Transverse colon (tissue), 4 donors: Measurements from ENCODE around the gene FAM110A. TPM values are rescaled to one million over a fixed set of nuclear protein-coding genes. Genes with fewer than 3 reads are reported as not detected.

Experiments
- DNase-seq: peaks from one replicate; pipeline ENCODE4 v3.0.0-alpha.2; 2019
- H3K27ac ChIP-seq, 4 donors: fragments of 200-600 bp; sonication (generic); 2 replicates each; pipeline ENCODE4 v1.5.1; 2016 to 2018; ENCODE audit warnings: inconsistent platforms in 4 of 4
- H3K27me3 ChIP-seq: fragments of 200-600 bp; sonication (generic); 2 replicates; pipeline ENCODE4 v1.5.1; 2017; ENCODE audit warnings: inconsistent platforms
- H3K36me3 ChIP-seq, 4 donors: fragments of 200-600 bp; sonication (generic); 2 replicates each; pipeline ENCODE4 v1.5.1; 2017 to 2019; ENCODE audit warnings: inconsistent platforms in 4 of 4
- H3K4me1 ChIP-seq, 4 donors: fragments of 200-600 bp; sonication (generic); 2 replicates each; pipeline ENCODE4 v1.5.1; 2017 to 2020; ENCODE audit warnings: inconsistent platforms in 4 of 4
- H3K4me3 ChIP-seq, 4 donors: fragments of 200-600 bp; sonication (generic); 1 replicate in 1 of 4; 2 replicates in 3 of 4; pipeline versions ENCODE4 v1.5.1 to v1.6.1; 2017 to 2019; ENCODE audit warnings: inconsistent platforms in 4 of 4
- H3K9me3 ChIP-seq, 2 donors: fragments of 200-600 bp; sonication (generic); 2 replicates each; pipeline ENCODE4 v1.5.1; 2017 to 2019; ENCODE audit warnings: inconsistent platforms in 2 of 2
- EP300 ChIP-seq: sonication (generic); formaldehyde crosslinking; IDR thresholded peaks from one replicate; pipeline ENCODE4 v1.6.1; 2017; ENCODE audit warnings: antibody characterized with exemption, low read depth
- POLR2A ChIP-seq: fragments of 450-650 bp; IDR thresholded peaks from one replicate; pipeline ENCODE4 v1.6.1; 2016; ENCODE audit warnings: antibody characterized with exemption, mild to moderate bottlenecking, moderate library complexity
- POLR2AphosphoS5 ChIP-seq, 3 donors: sonication (generic); formaldehyde crosslinking; IDR thresholded peaks; one replicate each; pipeline ENCODE4 v1.6.1; 2016; ENCODE audit warnings: antibody characterized with exemption in 3 of 3
- WGBS, 2 donors: methylation state at CpG; one replicate each; pipeline ENCODE4 v1.1.5; 2018; ENCODE audit warnings: low coverage in 1 of 2; 5-methylcytosine and 5-hydroxymethylcytosine counted together
- in situ Hi-C, 4 donors: fragments of 200-750 bp; cut with MboI; loops; one replicate each; pipeline versions ENCODE4 v1.15.0 to v1.15.1; 2017; ENCODE audit warnings: low sequenced_read_pairs in 3 of 4, low pct_ligation_motif_present in 1 of 4, low pct_unique_long_range_greater_than_20kb in 1 of 4
- intact Hi-C: fragments of 100-400 bp; cut with DNase I; formaldehyde crosslinking; loops from one replicate; pipeline ENCODE4 v1.15.1; 2023; ENCODE audit warnings: low total_unique reads
- total RNA-seq, 4 donors: library from RNA; depleted of rRNA; stranded (reverse); fragments of >200 nt; gene quantifications; one replicate each; pipeline ENCODE4 v1.1.0, GENCODE V29; 2016
- TF ChIP-seq, protein P1 (sequence below), 5 experiments: fragments of 200-600 bp in 3 of 5; fragments of 450-650 bp in 2 of 5; sonication (generic) in 3 of 5; IDR thresholded peaks; 1 replicate in 2 of 5; 2 replicates in 3 of 5; pipeline ENCODE4 v1.5.1; 2016 to 2017; ENCODE audit warnings: antibody characterized with exemption in 5 of 5, inconsistent platforms in 3 of 5, mild to moderate bottlenecking in 2 of 5, moderate library complexity in 1 of 5

Gene FAM110A
- total RNA-seq, 4 donors from 2014 or later, result 4.0 to 14.6 (median 6.9) TPM

DNA sequence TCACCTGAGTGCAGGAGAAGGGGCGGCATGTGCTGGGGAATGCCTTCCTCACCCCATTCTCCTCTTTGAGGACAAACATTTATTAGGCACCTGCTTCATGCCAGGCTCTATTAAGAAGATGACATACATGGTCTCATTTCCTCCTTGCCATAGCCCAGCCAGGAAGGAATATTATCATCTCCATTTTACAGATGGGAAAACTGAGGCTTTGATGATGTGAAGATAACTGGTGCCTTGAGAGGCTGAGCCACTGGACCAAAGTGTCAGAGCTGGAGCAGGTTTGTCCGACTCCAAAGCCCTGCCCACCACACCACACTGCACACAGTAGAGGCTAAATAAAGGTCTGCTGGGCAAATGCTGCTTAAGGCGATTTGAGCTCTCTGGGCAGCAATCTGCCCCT is 37.2 kb downstream of the FAM110A start:
- intact Hi-C loops, result no loop called here
- DNase-seq, result no peak
- no peaks in the 10 kb centered on the region for H3K4me1 ChIP-seq
- in situ Hi-C loops, result no loop called here
- H3K4me3 ChIP-seq, result no peak overlapping the region
- no peak overlapping the region for H3K27ac ChIP-seq
- H3K36me3 ChIP-seq, result no peaks in the 10 kb centered on the region
- TF ChIP-seq EP300, result no peak
- no peaks in the 10 kb centered on the region for H3K9me3 ChIP-seq
- H3K27me3 ChIP-seq, result peaks cover 3% of the 10 kb centered on the region
- WGBS, 2 donors, result 64 to 70% methylated on average over 2 to 3 of the region's 3 CpGs

- Histone ChIP-seq H3K4me3 (no peak overlapping the region), H3K27me3 (peaks cover 3% of the 10 kb centered on the region), H3K36me3 (no peaks in the 10 kb centered on the region), H3K4me1 (no peaks in the 10 kb centered on the region), H3K27ac (no peak overlapping the region), H3K9me3 (no peaks in the 10 kb centered on the region)
- TF ChIP-seq EP300, result no peak
- no peak for TF ChIP-seq POLR2A
- TF ChIP-seq, protein P1, sequence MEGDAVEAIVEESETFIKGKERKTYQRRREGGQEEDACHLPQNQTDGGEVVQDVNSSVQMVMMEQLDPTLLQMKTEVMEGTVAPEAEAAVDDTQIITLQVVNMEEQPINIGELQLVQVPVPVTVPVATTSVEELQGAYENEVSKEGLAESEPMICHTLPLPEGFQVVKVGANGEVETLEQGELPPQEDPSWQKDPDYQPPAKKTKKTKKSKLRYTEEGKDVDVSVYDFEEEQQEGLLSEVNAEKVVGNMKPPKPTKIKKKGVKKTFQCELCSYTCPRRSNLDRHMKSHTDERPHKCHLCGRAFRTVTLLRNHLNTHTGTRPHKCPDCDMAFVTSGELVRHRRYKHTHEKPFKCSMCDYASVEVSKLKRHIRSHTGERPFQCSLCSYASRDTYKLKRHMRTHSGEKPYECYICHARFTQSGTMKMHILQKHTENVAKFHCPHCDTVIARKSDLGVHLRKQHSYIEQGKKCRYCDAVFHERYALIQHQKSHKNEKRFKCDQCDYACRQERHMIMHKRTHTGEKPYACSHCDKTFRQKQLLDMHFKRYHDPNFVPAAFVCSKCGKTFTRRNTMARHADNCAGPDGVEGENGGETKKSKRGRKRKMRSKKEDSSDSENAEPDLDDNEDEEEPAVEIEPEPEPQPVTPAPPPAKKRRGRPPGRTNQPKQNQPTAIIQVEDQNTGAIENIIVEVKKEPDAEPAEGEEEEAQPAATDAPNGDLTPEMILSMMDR (IDR thresholded peaks at IDR 0.05), result no peak
- no peak for TF ChIP-seq POLR2AphosphoS5 (IDR thresholded peaks at IDR 0.05)
- in situ Hi-C loops (no loop called here), intact Hi-C loops (no loop called here)
- no peak for DNase-seq
Observed at GRCh38 chr20:871436-871835, 37.9 kb downstream of the FAM110A start.

GRCh38 chr20:871948-872347 is 38.4 kb downstream of the FAM110A start:
- intact Hi-C loops (no loop called here), in situ Hi-C loops (no loop called here)
- WGBS, 2 donors, result 63% methylated on average over 2 of the region's 2 CpGs; no CpG with 5 or more reads in 1 of the 2 donors
- H3K4me1 ChIP-seq, result no peaks in the 10 kb centered on the region
- no peak overlapping the region for H3K27ac ChIP-seq
- H3K4me3 ChIP-seq, result no peak overlapping the region
- no peak for TF ChIP-seq EP300
- no peak for TF ChIP-seq POLR2AphosphoS5 (IDR thresholded peaks at IDR 0.05)
- no peak for TF ChIP-seq POLR2A
- TF ChIP-seq, protein P1 (IDR thresholded peaks at IDR 0.05), result no peak
- no peaks in the 10 kb centered on the region for H3K36me3 ChIP-seq
- DNase-seq, result no peak
- no peaks in the 10 kb centered on the region for H3K9me3 ChIP-seq
- peaks cover 3% of the 10 kb centered on the region for H3K27me3 ChIP-seq

DNA sequence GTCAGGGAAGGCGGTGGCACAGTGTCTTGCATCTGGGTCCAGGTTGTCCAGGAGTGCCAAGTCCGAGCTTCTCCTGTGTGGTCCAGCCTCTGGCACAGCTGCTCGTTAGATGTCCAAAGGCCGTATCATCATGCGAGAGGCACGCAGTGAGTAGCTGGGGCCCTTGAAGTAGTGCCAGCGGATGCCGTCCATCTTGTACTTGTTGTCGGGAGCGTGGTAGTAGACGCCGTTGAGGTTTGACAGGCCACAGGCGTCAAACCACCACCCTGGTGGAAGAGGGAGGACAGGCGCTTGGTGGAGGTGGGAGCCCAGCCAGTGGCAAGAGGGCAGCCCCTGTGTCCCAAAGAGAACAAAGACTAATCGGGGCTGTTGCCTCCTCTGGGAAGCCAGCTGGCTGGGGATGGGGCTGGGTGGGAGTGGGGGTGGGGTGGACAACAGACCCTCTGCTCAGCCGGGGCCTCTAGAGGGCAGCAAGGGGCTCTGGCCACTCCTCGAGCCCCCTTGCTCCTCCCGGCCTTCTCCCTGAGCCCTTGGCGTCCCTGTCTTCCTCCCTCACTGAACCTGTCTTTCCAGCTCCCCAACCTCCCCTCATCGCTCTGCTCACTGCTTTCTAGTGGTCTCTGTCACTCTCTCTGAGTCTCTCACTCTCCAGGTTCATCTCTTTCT is 39.5 kb downstream of the FAM110A start:
- in situ Hi-C loops, result no loop called here

More for the DNA sequence above, 39.5 kb downstream of the FAM110A start:
- Histone ChIP-seq H3K27ac (no peak overlapping the region), H3K9me3 (no peaks in the 10 kb centered on the region), H3K4me1 (no peaks in the 10 kb centered on the region), H3K4me3 (no peak overlapping the region), H3K36me3 (no peaks in the 10 kb centered on the region), H3K27me3 (peaks cover 3% of the 10 kb centered on the region)
- DNase-seq, result no peak
- 67% methylated on average over 20 of the region's 20 CpGs; no CpG with 5 or more reads in 1 of the 2 donors for WGBS, 2 donors
- intact Hi-C loops, result no loop called here
- TF ChIP-seq, protein P1 (IDR thresholded peaks at IDR 0.05), result no peak
- TF ChIP-seq POLR2A (no peak), POLR2AphosphoS5 (IDR thresholded peaks at IDR 0.05) (no peak), EP300 (no peak)
